Activated CD4-positive, alpha-beta memory T cell treated with anti-CD3 and anti-CD28 coated beads for 36 hours (primary cell): ENCODE results near the gene SP110. TPM values are rescaled to one million over a fixed set of nuclear protein-coding genes. Genes with fewer than 3 reads are reported as not detected.
"Not testable (repeated sequence)": the region's sequence is repeated elsewhere in the genome, so short reads cannot be mapped to it uniquely, and the experiment has no call there.

ENCODE experiments used
- CTCF ChIA-PET: fragments of 350-600 bp; sonication (Branson Sonifier 250); formaldehyde crosslinking; loops from one replicate; lab custom pipeline; 2021; ENCODE audit warnings: antibody characterized with exemption, inconsistent platforms; lab: Charles Lee
- POLR2A ChIA-PET: fragments of 350-600 bp; sonication (Branson Sonifier 250); formaldehyde crosslinking; loops from one replicate; lab custom pipeline; 2021; ENCODE audit warnings: antibody characterized with exemption; lab: Charles Lee
- DNase-seq: peaks from one replicate; pipeline ENCODE4 v3.0.0-alpha.2; 2020
- H3K27ac Mint-ChIP-seq: one replicate; pipeline ENCODE4 v1.8.0; 2021; ENCODE audit warnings: mixed read lengths
- H3K27me3 Mint-ChIP-seq: one replicate; pipeline ENCODE4 v1.8.0; 2021; ENCODE audit warnings: mixed read lengths
- H3K36me3 Mint-ChIP-seq: one replicate; pipeline ENCODE4 v1.8.0; 2021; ENCODE audit warnings: mixed read lengths
- H3K4me1 Mint-ChIP-seq: one replicate; pipeline ENCODE4 v1.8.0; 2021; ENCODE audit warnings: low read depth, mixed read lengths
- H3K4me3 Mint-ChIP-seq: one replicate; pipeline ENCODE4 v1.8.0; 2021; ENCODE audit warnings: mild to moderate bottlenecking, mixed read lengths
- H3K9me3 Mint-ChIP-seq: one replicate; pipeline ENCODE4 v1.8.0; 2021; ENCODE audit warnings: mixed read lengths
- intact Hi-C: fragments of 100-400 bp; cut with micrococcal nuclease; formaldehyde crosslinking; loops from one replicate; pipeline ENCODE4 v1.15.1; 2023
- total RNA-seq, 2 experiments: library from RNA; stranded (reverse); gene quantifications; one replicate each; pipeline ENCODE4 v1.2.3, GENCODE V29; 2021

Gene SP110
- total RNA-seq, 2 experiments from 2014 or later: 91.5 to 94.1 TPM

DNA sequence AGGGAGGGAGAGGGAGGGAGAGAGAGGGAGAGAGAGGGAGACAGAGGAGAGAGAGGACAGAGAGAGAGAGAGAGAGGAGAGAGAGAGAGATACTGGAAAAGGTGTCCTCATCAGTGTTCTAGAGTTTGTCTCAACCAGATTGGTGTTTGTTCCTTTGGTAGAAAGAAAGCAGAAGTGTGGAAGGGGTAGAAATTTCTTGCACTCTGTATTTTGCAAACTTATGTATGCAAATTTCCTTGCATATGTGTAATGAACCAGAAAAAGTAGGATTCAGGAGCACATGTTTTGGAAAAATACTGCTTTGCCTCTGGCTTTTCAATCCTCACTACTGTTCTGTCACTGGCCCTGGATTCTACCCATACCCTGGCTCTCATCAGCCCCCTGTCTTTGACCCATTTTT, 4.7 kb upstream of the SP110 start:
- Mint-ChIP-seq H3K36me3 (peaks cover 25% of the 10 kb centered on the region), H3K27me3 (no peaks in the 10 kb centered on the region)

DNA sequence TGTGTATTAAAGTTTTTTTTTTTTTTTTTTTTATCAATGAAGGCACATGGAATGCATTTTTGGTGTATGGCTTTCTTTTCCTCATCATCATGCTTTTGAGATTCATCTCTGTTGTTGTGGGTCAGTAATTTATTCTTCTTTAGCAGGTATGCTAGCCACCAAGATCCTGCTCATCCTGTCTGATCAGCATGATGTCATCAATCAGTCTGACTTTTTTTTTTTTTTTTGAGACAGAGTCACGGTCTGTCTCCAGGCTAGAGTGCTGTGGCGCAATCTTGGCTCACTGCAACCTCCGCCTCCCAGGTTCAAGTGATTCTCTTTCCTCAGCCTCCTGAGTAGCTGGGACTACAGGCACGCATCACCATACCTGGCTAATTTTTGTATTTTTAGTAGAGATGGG, 3.0 kb upstream of the SP110 start:
- not testable (repeated sequence) for H3K27me3 Mint-ChIP-seq

More for the DNA sequence above, 4.7 kb upstream of the SP110 start:
- intact Hi-C loops: loop anchor here (2.0 to 10.0 kb wide), 4 partner anchors 194 to 570 kb away; no protein-coding TSS in a partner anchor
- Mint-ChIP-seq H3K9me3 (no peaks in the 10 kb centered on the region), H3K27ac (peak overlapping the region; percentile 97), H3K4me1 (peaks cover 57% of the 10 kb centered on the region), H3K4me3 (peak overlapping the region; percentile 89)
- CTCF ChIA-PET: interaction anchor here (1.1 to 1.3 kb wide), 2 partner anchors 22 to 30 kb away, joined by 3 read pairs; no protein-coding TSS in a partner anchor
- DNase-seq: no peak
- POLR2A ChIA-PET: interaction anchor here (1.5 to 2.0 kb wide), 2 partner anchors 27 to 30 kb away, joined by 3 to 12 read pairs; no protein-coding TSS in a partner anchor

DNA sequence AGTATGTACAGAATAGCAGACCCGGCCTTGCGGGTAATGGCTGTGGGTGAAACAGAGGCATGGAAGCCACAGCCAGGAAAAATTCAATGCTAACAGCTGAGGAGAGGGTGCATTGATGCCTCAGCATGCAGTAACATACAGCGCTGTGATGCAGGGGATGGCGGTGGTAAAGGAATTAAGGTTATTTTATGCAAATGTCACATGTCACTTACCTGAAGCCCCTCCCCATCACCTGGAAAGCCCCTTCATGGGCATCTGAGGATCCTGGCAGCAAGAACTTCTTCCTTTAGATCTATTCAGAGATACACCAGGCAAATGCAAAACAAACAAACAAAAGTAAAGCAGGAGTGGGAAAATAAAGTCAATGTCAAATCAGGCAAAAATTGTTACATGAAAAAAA, 1.7 kb upstream of the SP110 start:
- Mint-ChIP-seq H3K4me3 (no peak overlapping the region), H3K27ac (peak overlapping the region; percentile 18), H3K9me3 (no peaks in the 10 kb centered on the region), H3K36me3 (peaks cover 29% of the 10 kb centered on the region), H3K4me1 (peaks cover 66% of the 10 kb centered on the region), H3K27me3 (no peaks in the 10 kb centered on the region)
- intact Hi-C loops: loop anchor here (2.0 to 10.0 kb wide), 3 partner anchors 97 to 573 kb away; no protein-coding TSS in a partner anchor
- CTCF ChIA-PET: interaction anchor here (1.0 kb wide), 1 partner anchor 19 kb away, joined by 4 read pairs; no protein-coding TSS in a partner anchor
- POLR2A ChIA-PET: interaction anchor here (0.6 to 1.4 kb wide), 2 partner anchors 17 to 19 kb away, joined by 3 to 4 read pairs; no protein-coding TSS in a partner anchor
- no peak for DNase-seq

More for the DNA sequence above, 3.0 kb upstream of the SP110 start:
- H3K4me1 Mint-ChIP-seq: peaks cover 61% of the 10 kb centered on the region
- H3K27ac Mint-ChIP-seq: peak overlapping the region; percentile 30
- H3K4me3 Mint-ChIP-seq, H3K9me3 Mint-ChIP-seq, DNase-seq, CTCF ChIA-PET: not testable (repeated sequence)
- intact Hi-C loops: loop anchor here (10.0 kb wide), 2 partner anchors 222 to 572 kb away; no protein-coding TSS in a partner anchor
- H3K36me3 Mint-ChIP-seq: peaks cover 25% of the 10 kb centered on the region
- POLR2A ChIA-PET: interaction anchor here (1.4 kb wide), 1 partner anchor 21 kb away, joined by 4 read pairs; no protein-coding TSS in a partner anchor

DNA sequence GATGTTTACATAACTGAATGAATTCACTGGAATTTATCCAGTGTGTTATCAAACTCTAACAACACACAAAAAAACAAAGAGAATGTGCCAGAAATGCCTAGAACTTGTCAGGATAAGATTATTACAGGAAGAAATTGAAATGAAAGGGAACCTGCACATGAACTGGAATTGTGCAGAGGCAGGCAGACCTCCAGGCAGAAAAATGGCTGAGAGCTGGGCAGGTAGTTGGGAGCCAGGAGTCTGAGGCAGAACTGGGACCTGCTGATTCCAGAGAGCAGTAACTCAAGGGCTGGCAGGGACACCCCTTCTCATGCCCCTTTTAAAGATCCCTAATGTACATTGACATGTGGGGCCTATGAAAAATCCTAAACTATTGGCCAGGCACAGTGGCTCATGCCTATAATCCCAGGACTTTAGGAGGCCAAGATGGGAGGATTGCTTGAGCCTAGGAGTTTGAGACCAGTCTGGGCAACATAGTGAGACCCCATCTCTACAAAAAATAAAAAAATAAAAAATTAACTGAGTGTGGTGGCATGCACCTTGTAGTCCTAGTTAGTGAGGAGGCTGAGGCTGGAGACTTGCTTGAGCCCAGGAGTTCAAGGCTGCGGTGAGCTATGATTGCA, 674 bp upstream of the SP110 start:
- no peak for DNase-seq
- Mint-ChIP-seq H3K27ac (peak overlapping the region; percentile 90), H3K4me1 (peaks cover 75% of the 10 kb centered on the region), H3K4me3 (peak overlapping the region; percentile 92), H3K27me3 (no peaks in the 10 kb centered on the region), H3K36me3 (peaks cover 36% of the 10 kb centered on the region), H3K9me3 (no peaks in the 10 kb centered on the region)
- ChIA-PET POLR2A (interaction anchor here (1.0 to 1.5 kb wide), 3 partner anchors 13 to 195 kb away, joined by 3 to 6 read pairs (median 4); partner anchors contain the start of gene SP100), CTCF (interaction anchor here (1.5 kb wide), 1 partner anchor 18 kb away, joined by 7 read pairs; no protein-coding TSS in a partner anchor)
- intact Hi-C loops: loop anchor here (2.0 to 10.0 kb wide), 3 partner anchors 98 to 574 kb away; no protein-coding TSS in a partner anchor

DNA sequence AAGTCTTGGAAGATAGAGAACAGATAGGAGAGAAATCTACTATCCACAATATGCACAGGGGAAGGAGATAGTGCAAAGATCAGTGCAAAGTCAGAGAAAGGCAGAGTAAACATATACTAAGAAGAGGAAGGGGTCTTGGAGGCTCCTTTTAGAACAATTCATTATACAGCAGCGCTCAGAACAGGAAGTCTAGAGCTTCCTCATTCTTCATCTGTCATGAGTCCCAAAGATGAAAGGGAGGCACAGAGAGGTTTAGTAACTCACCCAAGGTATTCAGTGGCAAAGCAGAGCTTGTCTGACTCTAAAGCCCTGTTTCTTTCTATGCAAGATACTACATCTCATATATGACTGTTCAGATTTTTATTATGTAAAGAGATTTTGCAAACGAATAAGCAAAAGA, 1.4 kb downstream of the SP110 start:
- Mint-ChIP-seq H3K27me3 (no peaks in the 10 kb centered on the region), H3K4me1 (peaks cover 57% of the 10 kb centered on the region), H3K36me3 (peaks cover 53% of the 10 kb centered on the region), H3K27ac (peak overlapping the region; percentile 85), H3K4me3 (peak overlapping the region; percentile 92), H3K9me3 (no peaks in the 10 kb centered on the region)
- DNase-seq: no peak
- ChIA-PET CTCF (no interaction called here), POLR2A (interaction anchor here (1.0 to 1.7 kb wide), 2 partner anchors 35 to 109 kb away, joined by 3 to 5 read pairs; partner anchors contain the start of gene SP140L)
- intact Hi-C loops: no loop called here

DNA sequence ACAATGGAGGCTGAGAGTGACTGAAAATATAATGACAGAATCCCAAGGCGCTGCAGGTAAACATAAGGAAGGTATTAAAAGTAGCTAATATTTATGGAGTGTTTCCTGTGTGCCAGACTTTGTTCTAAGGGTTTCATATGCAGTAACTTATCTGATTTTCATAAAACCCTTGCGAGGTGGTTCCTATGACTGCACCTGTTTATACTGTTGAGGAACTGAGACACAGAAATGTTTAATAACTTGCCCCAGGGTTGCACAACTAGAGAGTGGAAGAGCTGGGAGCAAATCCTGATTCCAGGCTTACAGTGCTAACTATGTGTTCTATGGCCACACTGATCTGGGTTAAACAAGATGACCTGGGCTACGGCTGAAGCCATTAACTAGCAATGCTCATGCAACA, 2.4 kb downstream of the SP110 start:
- Mint-ChIP-seq H3K9me3 (no peaks in the 10 kb centered on the region), H3K36me3 (peaks cover 60% of the 10 kb centered on the region), H3K27ac (no peak overlapping the region), H3K4me1 (peaks cover 47% of the 10 kb centered on the region), H3K4me3 (peak overlapping the region; percentile 92), H3K27me3 (no peaks in the 10 kb centered on the region)
- intact Hi-C loops: no loop called here
- ChIA-PET POLR2A (interaction anchor here (0.7 to 0.8 kb wide), 2 partner anchors 109 to 150 kb away, joined by 3 to 5 read pairs; partner anchors contain the start of gene SP140L), CTCF (interaction anchor here (1.5 kb wide), 1 partner anchor 150 kb away, joined by 4 read pairs; no protein-coding TSS in a partner anchor)
- no peak for DNase-seq

DNA sequence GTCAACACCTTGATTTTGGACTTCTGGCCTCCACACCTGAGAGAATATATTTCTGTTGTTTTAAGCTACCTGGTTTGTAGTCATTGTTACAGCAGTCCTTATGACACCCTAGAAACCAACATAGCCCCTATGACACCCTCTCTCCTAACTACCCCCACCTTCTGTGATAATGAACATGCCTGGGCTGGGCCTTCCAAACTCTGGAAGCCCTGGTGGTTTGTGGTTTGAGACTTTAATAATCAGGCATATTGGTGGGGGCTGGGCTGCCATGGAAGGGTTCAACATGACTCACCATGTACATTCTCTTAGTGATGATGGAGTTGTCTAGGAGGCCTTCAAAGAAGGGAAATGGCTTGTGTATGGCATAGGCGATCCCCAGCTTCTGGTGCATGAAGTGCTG, 3.3 kb downstream of the SP110 start:
- no peak overlapping the region for H3K4me3 Mint-ChIP-seq
- intact Hi-C loops: no loop called here
- no peaks in the 10 kb centered on the region for H3K9me3 Mint-ChIP-seq
- H3K4me1 Mint-ChIP-seq: peaks cover 45% of the 10 kb centered on the region
- no peak for DNase-seq
- H3K36me3 Mint-ChIP-seq: peaks cover 66% of the 10 kb centered on the region
- no peak overlapping the region for H3K27ac Mint-ChIP-seq
- ChIA-PET CTCF (interaction anchor here (1.5 kb wide), 1 partner anchor 150 kb away, joined by 4 read pairs; no protein-coding TSS in a partner anchor), POLR2A (interaction anchor here (0.8 kb wide), 1 partner anchor 110 kb away, joined by 5 read pairs; the partner anchor contains the start of gene SP140L)
- H3K27me3 Mint-ChIP-seq: no peaks in the 10 kb centered on the region

DNA sequence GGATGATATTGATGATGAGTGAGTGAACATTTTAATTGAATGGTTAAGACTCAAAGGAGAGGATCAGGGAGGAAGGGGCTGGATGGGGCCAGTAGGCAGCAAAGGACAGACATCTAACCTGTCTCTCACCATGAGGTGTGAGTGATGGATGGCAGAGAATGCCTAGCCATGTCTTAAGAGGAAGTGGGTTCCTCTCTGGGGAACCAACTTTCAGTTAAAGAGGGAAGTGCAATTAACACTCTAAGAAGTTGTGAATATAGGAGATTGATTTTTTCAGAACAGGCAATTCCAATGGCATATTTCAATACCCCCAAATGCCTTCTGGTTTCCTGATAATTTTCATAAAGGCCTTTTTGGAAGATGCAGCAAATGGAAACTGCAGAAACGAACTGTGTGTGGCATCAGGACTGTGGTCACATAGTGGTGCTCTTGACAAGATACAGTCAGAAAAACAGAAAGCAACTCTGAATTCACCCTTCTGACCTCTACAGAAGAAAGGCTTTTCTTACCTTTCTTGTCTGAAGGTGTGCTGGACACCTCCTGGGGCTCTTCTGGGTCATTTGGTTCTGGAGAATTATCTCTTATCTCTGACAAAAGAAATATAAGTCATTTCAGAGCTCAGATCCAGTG, 10.2 kb downstream of the SP110 start:
- H3K4me3 Mint-ChIP-seq: no peak overlapping the region
- peaks cover 55% of the 10 kb centered on the region for H3K36me3 Mint-ChIP-seq
- POLR2A ChIA-PET: interaction anchor here (1.4 kb wide), 1 partner anchor 10 kb away, joined by 3 read pairs; the partner anchor contains the start of gene SP110
- H3K9me3 Mint-ChIP-seq: no peaks in the 10 kb centered on the region
- no peak overlapping the region for H3K27ac Mint-ChIP-seq
- H3K27me3 Mint-ChIP-seq: no peaks in the 10 kb centered on the region
- peaks cover 18% of the 10 kb centered on the region for H3K4me1 Mint-ChIP-seq
- intact Hi-C loops: no loop called here
- no peak for DNase-seq
- CTCF ChIA-PET: no interaction called here

DNA sequence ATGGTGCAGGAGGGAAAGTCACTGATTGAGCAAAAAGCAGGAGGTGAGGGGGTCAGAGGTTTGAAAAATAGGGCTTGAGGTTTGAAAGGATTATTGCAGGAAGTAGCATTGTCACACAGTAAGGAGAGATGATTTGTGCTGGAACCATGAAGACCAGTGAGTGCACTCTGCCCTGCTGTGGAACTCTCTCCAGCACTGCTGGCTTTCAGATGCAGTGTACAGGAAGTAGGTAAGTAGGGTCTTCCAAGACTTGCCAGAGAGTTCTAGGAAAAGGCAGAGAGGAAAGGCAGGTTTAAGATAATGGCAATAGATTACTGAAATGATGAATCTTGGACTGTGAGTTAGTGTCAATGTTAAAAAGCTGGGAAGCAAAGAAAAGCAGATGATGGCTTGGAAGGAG, 11.2 kb downstream of the SP110 start:
- Mint-ChIP-seq H3K9me3 (no peaks in the 10 kb centered on the region), H3K4me1 (peaks cover 21% of the 10 kb centered on the region), H3K27me3 (no peaks in the 10 kb centered on the region), H3K4me3 (no peak overlapping the region), H3K27ac (no peak overlapping the region), H3K36me3 (peaks cover 50% of the 10 kb centered on the region)
- POLR2A ChIA-PET: interaction anchor here (1.4 kb wide), 1 partner anchor 11 kb away, joined by 3 read pairs; the partner anchor contains the start of gene SP110
- intact Hi-C loops: no loop called here
- DNase-seq: no peak
- CTCF ChIA-PET: no interaction called here

DNA sequence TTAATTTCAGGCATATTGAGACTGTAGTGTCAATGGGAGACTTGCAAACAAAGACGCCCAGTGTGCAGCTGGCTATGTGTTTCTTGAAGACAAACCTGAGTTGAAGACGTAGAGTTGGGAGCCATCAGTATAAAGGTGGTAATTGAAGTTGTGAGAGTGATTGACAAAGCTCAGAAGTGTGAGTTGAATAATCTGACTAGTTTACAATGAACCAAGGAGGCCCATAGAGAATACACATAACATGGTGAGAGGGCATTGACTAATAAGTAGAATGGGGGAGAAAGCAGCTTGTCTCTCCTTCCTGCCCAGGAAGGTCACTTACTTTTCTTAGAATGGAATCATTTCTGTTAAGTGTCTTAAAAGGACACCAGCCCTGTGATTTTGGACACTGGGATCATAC, 14.1 kb downstream of the SP110 start:
- ChIA-PET CTCF (interaction anchor here (1.1 kb wide), 1 partner anchor 9 kb away, joined by 3 read pairs; no protein-coding TSS in a partner anchor), POLR2A (interaction anchor here (1.1 to 1.4 kb wide), 2 partner anchors 14 to 20 kb away, joined by 4 to 5 read pairs; partner anchors contain the start of genes SP110 and SP140)
- no peaks in the 10 kb centered on the region for H3K9me3 Mint-ChIP-seq
- H3K4me1 Mint-ChIP-seq: peaks cover 35% of the 10 kb centered on the region
- intact Hi-C loops: no loop called here
- no peaks in the 10 kb centered on the region for H3K27me3 Mint-ChIP-seq
- H3K27ac Mint-ChIP-seq: peak overlapping the region; percentile 38
- H3K4me3 Mint-ChIP-seq: no peak overlapping the region
- DNase-seq: no peak
- peaks cover 47% of the 10 kb centered on the region for H3K36me3 Mint-ChIP-seq

DNA sequence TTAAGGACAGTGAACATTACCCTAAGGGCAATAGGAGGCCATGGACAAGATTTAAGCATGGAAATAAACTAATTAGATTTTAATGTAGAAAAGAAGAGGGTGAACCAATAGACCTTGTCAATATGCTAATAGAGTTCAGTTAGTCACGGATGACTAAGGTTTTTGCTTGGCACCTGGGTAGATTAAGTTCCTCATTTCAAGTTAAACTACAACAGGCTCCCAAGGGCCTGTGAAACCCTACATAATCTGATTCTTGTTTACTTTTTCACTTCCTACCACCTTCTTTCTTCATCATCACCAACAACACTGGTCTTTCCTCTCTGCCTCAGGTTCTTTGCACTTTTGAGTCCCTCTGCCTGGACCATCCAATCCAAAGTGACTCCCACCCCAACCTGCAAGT, 14.8 kb downstream of the SP110 start:
- Mint-ChIP-seq H3K36me3 (peaks cover 54% of the 10 kb centered on the region), H3K4me1 (peaks cover 35% of the 10 kb centered on the region), H3K9me3 (no peaks in the 10 kb centered on the region), H3K27ac (peak overlapping the region; percentile 38), H3K27me3 (no peaks in the 10 kb centered on the region), H3K4me3 (no peak overlapping the region)
- ChIA-PET POLR2A (interaction anchor here (1.1 to 1.4 kb wide), 2 partner anchors 14 to 21 kb away, joined by 4 to 5 read pairs; partner anchors contain the start of genes SP110 and SP140), CTCF (interaction anchor here (0.6 kb wide), 1 partner anchor 863 kb away, joined by 3 read pairs; no protein-coding TSS in a partner anchor)
- no peak for DNase-seq
- intact Hi-C loops: no loop called here
